Activated naive CD4-positive, alpha-beta T cell treated with anti-CD3 and anti-CD28 coated beads, Interleukin-2, amount 50 U/mL, for 72 hours (primary cell): ENCODE measurements around the gene ALG6. TPM values are rescaled to one million over a fixed set of nuclear protein-coding genes. Genes with fewer than 3 reads are reported as not detected.
"Not testable (repeated sequence)": the region's sequence is repeated elsewhere in the genome, so short reads cannot be mapped to it uniquely, and the experiment has no call there.

Experiments
- ATAC-seq, 2 donors: fragments of 150-1000 bp; cut with Tn5 transposase; 2 replicates each; pipeline ENCODE4 v1.10.0; 2021; ENCODE audit warnings: mild to moderate bottlenecking in 2 of 2, moderate library complexity in 2 of 2
- DNase-seq, 2 donors: peaks; one replicate each; pipeline ENCODE4 v3.0.0; 2021 to 2022; ENCODE audit warnings: low spot score in 2 of 2
- H3K27ac Mint-ChIP-seq, 2 donors: one replicate each; pipeline ENCODE4 v1.8.0; 2022; ENCODE audit warnings: mild to moderate bottlenecking in 2 of 2, mixed read lengths in 2 of 2
- H3K36me3 Mint-ChIP-seq, 2 donors: one replicate each; pipeline ENCODE4 v1.8.0; 2022; ENCODE audit warnings: mixed read lengths in 2 of 2
- H3K9me3 Mint-ChIP-seq, 2 donors: one replicate each; pipeline ENCODE4 v1.8.0; 2022; ENCODE audit warnings: mixed read lengths in 2 of 2
- total RNA-seq, 2 donors: library from RNA; stranded (reverse); gene quantifications; one replicate each; pipeline ENCODE4 v1.2.3, GENCODE V29; 2022

ALG6 gene
- total RNA-seq, 2 donors from 2014 or later, result 19.8 to 21.1 TPM

DNA sequence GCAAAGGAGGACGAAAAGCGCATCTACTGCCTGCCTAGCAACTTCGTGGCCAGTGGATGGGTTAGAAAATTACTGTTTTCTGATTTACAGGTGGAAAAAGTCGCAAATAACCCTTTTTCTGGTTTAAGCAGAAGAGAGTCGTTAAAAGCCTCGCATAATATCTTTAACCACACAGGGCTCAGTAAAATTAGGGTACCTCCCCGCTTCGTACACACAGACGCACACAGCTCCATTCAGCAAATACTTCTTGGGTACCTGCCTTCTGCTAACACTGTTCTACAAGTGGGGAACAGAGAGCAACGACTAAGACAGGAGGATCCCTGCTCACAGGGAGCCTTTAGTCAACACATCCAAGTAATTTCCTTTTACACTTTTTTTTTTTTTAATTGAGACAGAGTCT, 704 bp downstream of the ALG6 start:
- DNase-seq, result no peak
- H3K27ac Mint-ChIP-seq, result peak overlapping the region; percentile 86 to 96
- no peaks in the 10 kb centered on the region for H3K9me3 Mint-ChIP-seq
- H3K36me3 Mint-ChIP-seq, result peaks cover 5 to 21% of the 10 kb centered on the region in 2 donors
- ATAC-seq, result no peak

DNA sequence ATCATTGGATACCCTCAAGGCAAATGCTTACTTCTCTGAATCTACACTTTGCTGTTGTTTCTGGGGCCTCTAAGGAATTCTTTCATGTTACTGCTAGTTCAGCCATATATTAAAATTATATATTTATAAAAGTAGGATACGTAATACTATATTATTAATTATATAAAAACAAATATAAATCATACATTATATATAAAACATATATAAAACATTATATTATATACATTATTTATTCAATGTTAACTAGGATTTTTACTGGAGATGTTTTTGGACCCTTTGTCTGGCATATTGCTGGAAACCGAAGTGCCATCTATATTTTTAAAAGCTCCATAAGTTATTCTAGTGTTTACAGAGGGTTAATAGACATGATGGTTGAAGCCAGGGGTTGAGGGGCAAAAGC, 12.2 kb downstream of the ALG6 start:
- H3K9me3 Mint-ChIP-seq, result no peaks in the 10 kb centered on the region
- no peak for DNase-seq
- H3K27ac Mint-ChIP-seq, result no peak overlapping the region
- no peak for ATAC-seq
- peaks cover 8 to 14% of the 10 kb centered on the region in 2 donors for H3K36me3 Mint-ChIP-seq

DNA sequence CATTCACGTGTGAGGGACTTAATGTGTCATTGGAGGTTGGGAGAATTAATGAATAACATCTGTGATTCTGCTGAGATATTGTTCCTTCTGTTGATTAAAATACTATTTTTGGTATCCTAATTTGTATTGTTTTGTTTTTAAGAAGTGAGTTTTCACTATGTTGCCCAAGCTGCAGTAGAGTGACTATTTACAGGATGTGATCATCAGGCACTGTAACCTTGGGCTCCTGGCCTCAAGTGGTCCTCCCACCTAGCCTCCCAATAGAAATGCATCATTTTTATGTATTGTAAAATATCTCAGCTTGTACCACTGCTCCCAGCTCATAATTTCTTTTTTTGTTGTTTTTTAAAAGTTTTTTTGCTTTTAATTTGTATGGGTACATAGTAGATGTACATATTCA, 14.3 kb downstream of the ALG6 start:
- Mint-ChIP-seq H3K27ac (no peak overlapping the region), H3K9me3 (peaks cover 0 to 5% of the 10 kb centered on the region in 2 donors), H3K36me3 (peaks cover 8 to 30% of the 10 kb centered on the region in 2 donors)
- DNase-seq (no peak), ATAC-seq (no peak)

DNA sequence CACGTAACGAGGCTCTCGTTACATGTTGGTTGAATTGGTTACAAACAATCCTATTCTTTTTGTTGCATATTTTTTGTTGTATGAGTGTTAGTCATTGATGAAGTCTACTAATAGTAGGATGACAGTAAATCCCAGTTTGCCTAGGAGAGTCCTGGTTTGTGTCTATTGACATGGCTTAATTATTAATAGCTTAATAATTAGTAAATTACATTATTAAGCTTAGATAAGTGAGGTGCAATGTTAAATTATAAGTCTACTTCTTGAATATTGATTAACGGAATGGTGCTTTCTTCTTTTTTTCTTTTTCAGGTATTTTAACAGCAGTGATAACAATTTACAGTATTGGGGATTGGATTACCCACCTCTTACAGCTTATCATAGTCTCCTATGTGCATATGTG, 34.5 kb downstream of the ALG6 start:
- Mint-ChIP-seq H3K9me3 (no peaks in the 10 kb centered on the region), H3K36me3 (peaks cover 0 to 4% of the 10 kb centered on the region in 2 donors), H3K27ac (no peak overlapping the region)
- ATAC-seq (no peak), DNase-seq (no peak)

DNA sequence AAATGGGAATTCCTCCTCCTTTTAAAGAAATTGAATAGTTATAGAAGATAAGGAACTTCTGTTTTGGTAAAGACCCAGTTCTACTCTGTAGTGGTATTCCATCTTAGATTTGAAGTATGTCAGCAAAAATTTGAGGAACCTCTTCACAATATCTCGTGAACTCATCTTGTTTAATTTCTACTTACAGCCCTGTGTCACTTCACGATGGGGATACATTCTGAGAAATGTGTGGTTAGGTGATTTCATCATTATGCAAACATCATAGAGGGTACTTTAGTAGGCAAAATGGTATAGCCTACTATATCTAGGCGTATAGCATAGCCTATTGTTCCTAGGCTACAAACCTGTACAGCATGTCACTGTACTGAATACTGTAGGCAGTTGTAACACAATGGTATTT, 36.0 kb downstream of the ALG6 start:
- Mint-ChIP-seq H3K36me3 (peaks cover 4 to 6% of the 10 kb centered on the region in 2 donors), H3K9me3 (no peaks in the 10 kb centered on the region), H3K27ac (no peak overlapping the region)
- ATAC-seq (peak; percentile 40), DNase-seq (no peak)

DNA sequence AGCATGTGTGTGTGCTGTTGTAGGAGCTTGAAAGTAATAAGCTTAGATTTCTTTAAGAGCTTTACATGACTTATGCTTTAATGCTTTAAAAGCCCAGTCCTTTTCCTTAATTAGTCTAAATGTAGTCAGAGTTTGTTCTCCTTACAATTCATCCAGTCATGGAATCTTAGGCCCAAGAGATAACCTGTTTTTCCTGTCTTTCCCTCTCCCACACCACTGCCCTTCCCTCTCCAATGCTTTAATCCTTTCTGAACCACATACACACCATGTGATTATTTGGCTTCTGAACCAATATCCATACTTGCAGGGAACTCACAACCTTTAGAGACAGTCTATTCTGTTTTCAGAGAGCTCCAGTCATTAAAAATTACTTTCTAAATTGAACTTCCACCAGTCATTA, 37.6 kb downstream of the ALG6 start:
- Mint-ChIP-seq H3K27ac (no peak overlapping the region), H3K36me3 (peaks cover 0 to 10% of the 10 kb centered on the region in 2 donors), H3K9me3 (no peaks in the 10 kb centered on the region)
- no peak for ATAC-seq
- no peak for DNase-seq

DNA sequence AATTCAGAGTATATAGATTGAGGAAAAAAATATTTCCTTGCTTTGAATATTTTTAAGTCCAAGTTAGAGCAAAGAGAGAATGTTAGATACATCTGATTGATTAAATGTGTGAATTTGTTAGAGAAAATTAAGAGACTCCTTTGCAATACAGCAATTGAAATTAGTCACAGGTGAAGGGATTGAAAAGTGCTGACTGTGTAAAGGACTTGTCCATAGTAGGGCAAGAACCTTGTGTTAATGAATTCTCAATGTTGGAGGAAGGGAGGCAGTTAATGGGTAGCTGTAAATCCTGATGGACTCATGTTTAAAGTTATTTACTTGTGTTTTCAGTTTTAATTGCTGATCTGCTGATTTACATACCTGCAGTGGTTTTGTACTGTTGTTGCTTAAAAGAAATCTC, 38.6 kb downstream of the ALG6 start:
- Mint-ChIP-seq H3K36me3 (peaks cover 0 to 10% of the 10 kb centered on the region in 2 donors), H3K9me3 (no peaks in the 10 kb centered on the region), H3K27ac (no peak overlapping the region)
- no peak for DNase-seq
- ATAC-seq, result no peak

DNA sequence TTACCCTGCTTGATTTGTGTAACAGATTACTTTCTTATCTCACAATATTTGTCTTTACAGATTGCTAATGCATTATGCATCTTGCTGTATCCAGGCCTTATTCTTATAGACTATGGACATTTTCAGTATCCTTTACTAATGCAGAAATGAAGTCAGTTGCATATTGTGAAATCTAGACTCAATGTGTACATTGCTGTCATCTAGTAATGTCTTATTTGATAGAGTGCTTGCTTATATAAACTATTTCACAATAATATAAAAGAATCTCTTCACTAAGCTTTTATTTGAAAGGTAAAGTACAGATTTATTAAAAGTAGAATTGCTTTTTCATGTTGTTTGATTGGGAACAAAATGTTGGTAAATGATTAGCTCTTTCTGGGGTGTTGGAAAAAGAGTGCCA, 39.6 kb downstream of the ALG6 start:
- H3K27ac Mint-ChIP-seq, result no peak overlapping the region
- DNase-seq, result no peak
- no peaks in the 10 kb centered on the region for H3K9me3 Mint-ChIP-seq
- no peak for ATAC-seq
- H3K36me3 Mint-ChIP-seq, result peaks cover 4 to 10% of the 10 kb centered on the region in 2 donors

DNA sequence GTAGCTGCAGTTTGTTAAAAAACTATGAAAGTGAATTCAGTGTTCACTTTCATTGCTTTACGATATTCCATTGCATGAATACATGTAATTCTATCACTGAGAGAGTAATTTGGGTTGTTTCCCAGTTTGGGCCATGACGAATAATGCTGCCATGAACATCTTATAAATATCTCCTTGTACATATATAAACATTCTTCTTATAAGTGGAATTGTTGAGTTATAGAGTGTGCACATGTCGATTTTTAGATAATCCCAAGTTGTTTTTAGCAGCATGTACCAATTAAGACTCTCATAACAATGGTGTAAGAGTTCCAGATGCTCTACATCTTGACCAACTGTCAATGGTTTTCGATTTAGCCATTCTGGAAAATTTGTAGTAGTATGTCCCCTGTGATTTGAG, 40.9 kb downstream of the ALG6 start:
- ATAC-seq, result no peak
- H3K36me3 Mint-ChIP-seq, result peaks cover 6 to 10% of the 10 kb centered on the region in 2 donors

DNA sequence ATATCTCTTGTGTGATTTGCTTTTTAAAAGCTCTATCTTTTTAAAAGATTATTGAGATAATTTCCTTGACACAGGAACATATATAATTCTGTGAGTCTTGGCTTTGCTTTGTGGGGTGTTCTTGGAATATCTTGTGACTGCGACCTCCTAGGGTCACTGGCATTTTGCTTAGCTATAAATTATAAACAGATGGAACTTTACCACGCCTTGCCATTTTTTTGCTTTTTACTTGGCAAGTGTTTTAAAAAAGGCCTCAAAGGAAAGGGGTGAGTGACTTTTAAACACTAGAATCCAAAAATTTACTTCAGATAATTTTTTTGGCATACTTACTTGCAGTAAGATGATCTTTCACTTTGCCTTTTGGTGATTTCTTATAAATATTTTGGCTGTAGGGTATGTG, 43.6 kb downstream of the ALG6 start:
- no peak for ATAC-seq
- Mint-ChIP-seq H3K27ac (no peak overlapping the region), H3K9me3 (no peaks in the 10 kb centered on the region), H3K36me3 (peaks cover 9 to 10% of the 10 kb centered on the region in 2 donors)
- no peak for DNase-seq

More for the DNA sequence above, 40.9 kb downstream of the ALG6 start:
- no peak for DNase-seq
- H3K27ac Mint-ChIP-seq, result no peak overlapping the region
- no peaks in the 10 kb centered on the region for H3K9me3 Mint-ChIP-seq

DNA sequence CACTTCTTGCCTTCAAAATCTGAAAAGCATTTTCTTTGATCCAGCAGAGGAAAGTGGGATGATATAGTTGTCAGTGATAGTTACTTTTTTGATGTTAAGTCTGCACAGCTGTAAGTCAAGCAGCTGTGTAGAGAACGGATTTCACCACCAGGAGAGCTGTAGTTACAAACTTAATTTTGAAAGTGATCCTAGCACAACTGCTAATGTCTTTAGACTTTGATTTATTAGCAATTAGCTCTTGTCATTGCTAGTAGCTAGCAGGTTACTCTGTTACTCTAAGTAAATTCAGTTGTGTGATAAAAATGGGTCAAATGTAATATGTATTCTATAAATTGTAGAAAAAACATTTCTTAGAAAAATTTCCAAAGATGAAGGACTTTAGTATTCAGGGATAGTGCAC, 46.0 kb downstream of the ALG6 start:
- Mint-ChIP-seq H3K9me3 (no peaks in the 10 kb centered on the region), H3K36me3 (peaks cover 4 to 13% of the 10 kb centered on the region in 2 donors), H3K27ac (no peak overlapping the region)
- DNase-seq (no peak), ATAC-seq (no peak)

DNA sequence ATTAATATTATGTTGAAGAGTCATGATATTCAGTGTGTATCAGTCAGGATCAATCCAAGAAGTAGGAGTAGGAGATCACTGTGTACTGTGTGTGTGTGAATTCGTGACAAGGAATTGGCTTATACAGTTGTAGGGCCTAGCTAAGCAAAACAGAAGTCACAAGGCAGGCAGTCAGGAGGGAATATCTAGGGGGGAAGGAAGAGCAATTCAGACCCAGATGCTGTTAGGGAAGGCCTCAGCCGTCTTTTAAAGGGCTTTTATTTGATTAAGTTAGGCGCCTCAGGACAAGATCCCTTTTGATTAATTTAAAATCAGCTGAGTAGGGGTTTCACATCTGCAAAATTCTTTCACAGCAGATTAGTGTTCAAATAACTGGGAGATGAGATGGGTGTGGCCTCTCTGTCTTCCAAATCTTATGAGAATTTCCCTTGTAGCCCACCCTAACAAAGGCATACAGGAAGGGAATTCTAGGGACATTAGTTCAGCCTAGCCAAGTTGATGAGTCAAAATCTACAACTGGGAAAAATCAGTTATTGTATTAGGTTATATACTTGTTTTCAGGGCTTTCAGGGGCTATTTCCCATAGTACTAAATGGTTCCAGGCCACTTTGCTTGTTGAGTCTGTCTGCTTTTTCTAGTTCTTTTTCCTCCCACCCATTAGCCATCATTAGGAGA, 47.4 kb downstream of the ALG6 start:
- ATAC-seq, result no peak
- peaks cover 0 to 18% of the 10 kb centered on the region in 2 donors for H3K36me3 Mint-ChIP-seq
- no peaks in the 10 kb centered on the region for H3K9me3 Mint-ChIP-seq
- DNase-seq, result no peak
- peak overlapping the region in 1 of 2 donors; percentile 50 for H3K27ac Mint-ChIP-seq

DNA sequence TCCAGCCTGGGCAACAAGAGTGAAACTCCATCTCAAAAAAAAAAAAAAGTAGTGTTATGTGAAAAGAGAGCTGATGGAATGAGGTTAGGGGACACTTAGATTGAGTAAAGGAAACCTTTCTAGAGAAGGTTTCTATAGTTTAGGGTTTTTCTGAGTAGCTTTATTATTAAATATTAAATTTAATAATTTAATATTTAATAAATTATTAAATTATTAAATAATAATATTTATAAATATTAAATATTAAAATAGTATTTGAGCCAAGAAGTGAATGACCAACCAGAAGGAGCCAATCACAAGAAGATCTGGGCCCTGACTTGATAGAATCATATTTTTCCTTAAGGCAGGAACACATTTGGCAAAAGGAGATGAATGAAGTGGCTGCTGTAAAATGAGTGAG, 50.7 kb downstream of the ALG6 start:
- no peak overlapping the region for H3K27ac Mint-ChIP-seq
- ATAC-seq, result no peak
- H3K9me3 Mint-ChIP-seq, result no peaks in the 10 kb centered on the region
- DNase-seq, result no peak
- peaks cover 0 to 15% of the 10 kb centered on the region in 2 donors for H3K36me3 Mint-ChIP-seq

DNA sequence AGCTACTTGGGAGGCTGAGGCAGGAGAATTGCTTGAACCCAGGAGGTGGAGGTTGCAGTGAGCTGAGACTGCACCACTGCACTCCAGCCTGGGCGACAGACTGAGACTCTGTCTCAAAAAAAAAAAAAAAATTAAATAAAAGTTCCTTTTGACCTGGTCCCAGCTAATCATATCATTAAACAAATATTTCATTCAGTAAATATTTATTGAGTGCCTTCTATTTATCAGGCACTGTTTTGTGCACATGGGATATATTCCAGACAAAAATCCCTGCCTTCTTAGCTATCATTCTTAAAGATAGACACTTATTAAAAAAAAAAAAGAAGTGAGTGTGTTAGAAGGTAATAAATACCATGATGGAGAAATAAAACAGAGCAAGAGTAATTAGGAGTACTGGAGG, 53.3 kb downstream of the ALG6 start:
- DNase-seq, H3K27ac Mint-ChIP-seq, H3K9me3 Mint-ChIP-seq, ATAC-seq: not testable (repeated sequence)
- peaks cover 0 to 15% of the 10 kb centered on the region in 2 donors for H3K36me3 Mint-ChIP-seq

DNA sequence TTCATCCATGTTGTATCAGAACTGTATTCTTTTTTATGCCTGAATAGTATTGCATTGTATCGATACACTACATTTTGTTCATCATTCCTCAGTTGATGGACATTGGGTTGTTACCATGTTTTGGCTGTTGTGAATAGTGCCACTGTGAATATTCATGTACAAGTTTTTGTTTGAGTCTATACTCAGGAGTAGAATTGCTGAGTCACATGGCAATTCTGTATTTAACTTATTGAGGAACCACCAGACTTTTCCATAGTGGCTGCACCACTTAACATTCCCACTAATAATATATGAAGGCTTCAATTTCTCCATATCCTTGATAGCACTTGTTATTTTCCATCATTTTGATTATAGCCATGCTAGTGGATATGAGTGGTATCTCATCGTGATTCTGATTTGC, 56.2 kb downstream of the ALG6 start:
- no peak for DNase-seq
- Mint-ChIP-seq H3K36me3 (peaks cover 0 to 8% of the 10 kb centered on the region in 2 donors), H3K9me3 (no peaks in the 10 kb centered on the region), H3K27ac (no peak overlapping the region)
- no peak for ATAC-seq

DNA sequence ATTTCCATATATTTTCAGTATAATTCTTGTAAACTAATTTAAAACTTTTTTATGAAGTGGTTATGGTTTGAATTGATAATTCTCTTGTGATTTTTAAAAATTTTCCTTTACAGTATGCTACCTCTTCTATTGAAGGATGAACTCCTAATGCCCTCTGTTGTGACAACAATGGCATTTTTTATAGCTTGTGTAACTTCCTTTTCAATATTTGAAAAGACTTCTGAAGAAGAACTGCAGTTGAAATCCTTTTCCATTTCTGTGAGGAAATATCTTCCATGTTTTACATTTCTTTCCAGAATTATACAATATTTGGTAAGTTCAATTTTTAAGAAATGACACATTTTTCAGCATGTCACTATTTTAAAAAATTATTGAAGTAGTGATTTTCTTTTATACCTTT, 61.4 kb downstream of the ALG6 start:
- Mint-ChIP-seq H3K36me3 (peaks cover 9 to 15% of the 10 kb centered on the region in 2 donors), H3K9me3 (peaks cover 3 to 6% of the 10 kb centered on the region in 2 donors), H3K27ac (no peak overlapping the region)
- DNase-seq (no peak), ATAC-seq (no peak)

DNA sequence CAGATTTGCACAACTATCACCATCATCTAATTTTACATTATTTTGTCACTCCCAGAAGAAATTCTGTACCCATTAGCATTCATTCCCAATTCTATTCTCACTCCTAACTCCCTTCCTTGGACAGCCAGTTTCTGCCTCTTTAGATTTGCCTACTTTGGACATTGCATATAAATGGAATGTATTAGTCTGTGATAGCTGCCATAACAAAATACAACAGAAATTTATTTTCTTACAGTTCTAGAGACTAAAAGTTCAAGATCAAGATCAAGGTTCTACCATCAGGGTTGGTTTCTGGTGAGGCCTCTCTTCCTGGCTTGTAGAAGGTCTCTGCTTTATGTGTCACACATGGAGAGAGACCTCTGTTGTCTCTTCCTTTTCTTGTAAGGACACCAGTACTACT, 61.9 kb downstream of the ALG6 start:
- Mint-ChIP-seq H3K27ac (peak overlapping the region in 1 of 2 donors; percentile 11), H3K9me3 (peaks cover 3 to 6% of the 10 kb centered on the region in 2 donors), H3K36me3 (peaks cover 9 to 15% of the 10 kb centered on the region in 2 donors)
- ATAC-seq (no peak), DNase-seq (no peak)

DNA sequence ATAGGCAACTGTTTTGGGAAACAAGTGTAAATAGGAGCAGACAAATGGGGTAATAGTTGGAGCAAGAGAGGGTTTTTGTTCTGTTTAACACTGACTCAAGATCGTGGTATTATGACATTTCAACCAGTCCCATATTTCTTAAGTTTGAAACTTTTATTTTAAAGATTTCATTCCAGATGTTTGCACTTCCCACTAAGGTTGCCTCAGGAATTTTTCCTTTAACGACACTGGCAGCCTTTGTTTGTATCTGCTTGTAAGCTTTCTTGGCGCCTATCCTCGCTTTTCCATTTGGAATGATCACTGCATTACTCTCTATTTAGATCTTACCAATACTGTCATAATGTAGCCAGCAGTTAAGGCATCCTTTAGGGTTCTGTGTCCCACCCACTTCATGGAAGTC, 67.7 kb downstream of the ALG6 start:
- no peak for ATAC-seq
- Mint-ChIP-seq H3K9me3 (no peaks in the 10 kb centered on the region), H3K36me3 (peaks cover 0 to 5% of the 10 kb centered on the region in 2 donors)

More for the DNA sequence above, 67.7 kb downstream of the ALG6 start:
- H3K27ac Mint-ChIP-seq, result no peak overlapping the region
- no peak for DNase-seq
